EL (cell line): Measurements from ENCODE around the gene SRCAP.

Experiments used
- DNase-seq: peaks from one replicate; pipeline ENCODE4 v3.0.0-alpha.2; 2016

The SRCAP gene

GRCh38 chr16:30778549-30779244 is 79.7 kb downstream of the SRCAP start:
- DNase-seq, result peak; percentile 20

- no peak for DNase-seq
Observed at GRCh38 chr16:30779596-30779995, 80.6 kb downstream of the SRCAP start.

- DNase-seq, result no peak
Observed at GRCh38 chr16:30780021-30780420, 81.0 kb downstream of the SRCAP start.

- no peak for DNase-seq
Observed at GRCh38 chr16:30780549-30780948, 81.6 kb downstream of the SRCAP start.

GRCh38 chr16:30782486-30783279 is 83.7 kb downstream of the SRCAP start:
- no peak for DNase-seq

GRCh38 chr16:30783280-30784109 is 84.5 kb downstream of the SRCAP start:
- no peak for DNase-seq

GRCh38 chr16:30784215-30784614 is 85.2 kb downstream of the SRCAP start:
- no peak for DNase-seq

- DNase-seq, result no peak
Observed at GRCh38 chr16:30785126-30786106, 86.4 kb downstream of the SRCAP start.

GRCh38 chr16:30786115-30786935 is 87.4 kb downstream of the SRCAP start:
- DNase-seq, result peak; percentile 71

GRCh38 chr16:30786936-30787612 is 88.1 kb downstream of the SRCAP start, which contains the start of gene ZNF629:
ZNF629 (minus strand) TSS chr16:30787205; CDS start chr16:30784482, 2,723 bp downstream.
- DNase-seq, result peak; percentile 64

GRCh38 chr16:30787613-30788378 is 88.8 kb downstream of the SRCAP start:
- DNase-seq, result no peak
